ENCODE measurements around the gene LAMTOR1. TPM values are rescaled to one million over a fixed set of nuclear protein-coding genes. Genes with fewer than 3 reads are reported as not detected.

The LAMTOR1 gene
- total and polyA plus RNA-seq, 2 of the 8 experiments (the other 6 are each of a cell fraction or from before 2014, with no cell fraction given), result 82.1 to 160 TPM

DNA sequence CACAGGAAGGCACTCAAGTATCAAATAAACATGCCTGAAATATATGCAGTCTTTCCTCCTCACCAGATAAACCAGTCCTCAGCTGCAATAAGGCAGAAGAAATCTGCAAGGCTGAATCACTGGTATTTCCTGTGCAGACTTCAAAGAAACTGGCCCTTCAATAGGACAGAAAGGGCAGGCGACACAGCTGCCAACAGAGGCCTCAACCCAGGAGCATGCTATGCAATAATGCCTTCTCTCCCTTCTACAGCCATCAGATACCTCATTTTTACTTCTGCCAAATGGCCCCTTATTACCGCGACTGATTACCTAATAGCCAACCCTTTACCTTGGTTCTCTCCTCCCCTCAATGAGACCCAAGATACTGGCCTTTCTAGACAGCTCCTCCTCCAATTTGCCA, 30.7 kb downstream of the LAMTOR1 start (continued):
- TF ChIP-seq SIN3A (conservative IDR thresholded peaks at IDR 0.05 in 1 of 2, IDR thresholded peaks at IDR 0.05 in 1 of 2; ENCODE audit: low read depth in 1 of 2, low read length in 2 of 2), result no peak
- no peak for TF ChIP-seq POU5F1 (IDR thresholded peaks at IDR 0.05; ENCODE audit: low read depth, low read length)
- TF ChIP-seq EP300 (IDR thresholded peaks at IDR 0.05; ENCODE audit: borderline replicate concordance in 1 of 2, low read depth in 2 of 2, low read length in 2 of 2), result no peak
- TF ChIP-seq CREB1 (IDR thresholded peaks at IDR 0.05), result no peak
- no peak for TF ChIP-seq ZNF274 (IDR thresholded peaks at IDR 0.05; ENCODE audit: borderline replicate concordance, extremely low read depth, low read length)
